HG03520 (cell line): ENCODE data around the gene SYNDIG1L.
"Not testable (repeated sequence)": the region's sequence is repeated elsewhere in the genome, so short reads cannot be mapped to it uniquely, and the experiment has no call there.

ENCODE experiments used
- ATAC-seq: cut with Tn5 transposase; IDR thresholded peaks from one replicate; pipeline ENCODE4 v1.9.1; 2021; ENCODE audit warnings: mild to moderate bottlenecking, moderate library complexity; ENCODE audit not compliant: unreplicated experiment

Gene SYNDIG1L

GRCh38 chr14:74403619-74404417 is 22.2 kb downstream of the SYNDIG1L start:
- no peak for ATAC-seq

- no peak for ATAC-seq
These were observed 23.4 kb downstream of the SYNDIG1L start for GRCh38 chr14:74402401-74403251.

GRCh38 chr14:74401504-74402241 is 24.3 kb downstream of the SYNDIG1L start:
- ATAC-seq = peak; percentile 79

- ATAC-seq = no peak
These were observed 25.0 kb downstream of the SYNDIG1L start for GRCh38 chr14:74400919-74401503.

- no peak for ATAC-seq
These were observed 25.9 kb downstream of the SYNDIG1L start for GRCh38 chr14:74400031-74400685.

GRCh38 chr14:74395094-74395493 is 30.9 kb downstream of the SYNDIG1L start:
- no peak for ATAC-seq

- ATAC-seq = no peak
These were observed 31.5 kb downstream of the SYNDIG1L start for GRCh38 chr14:74394549-74394948.

- no peak for ATAC-seq
These were observed 33.1 kb downstream of the SYNDIG1L start for GRCh38 chr14:74392616-74393570.

- ATAC-seq = no peak
These were observed 34.5 kb downstream of the SYNDIG1L start for GRCh38 chr14:74391479-74391878.

- not testable (repeated sequence) for ATAC-seq
These were observed 35.5 kb downstream of the SYNDIG1L start for GRCh38 chr14:74390505-74390904.

- ATAC-seq = no peak
These were observed 36.0 kb downstream of the SYNDIG1L start for GRCh38 chr14:74389980-74390379.

GRCh38 chr14:74382231-74382630 is 43.8 kb downstream of the SYNDIG1L start:
- no peak for ATAC-seq

- not testable (repeated sequence) for ATAC-seq
These were observed 44.4 kb downstream of the SYNDIG1L start for GRCh38 chr14:74381571-74381970.

- no peak for ATAC-seq
These were observed 45.2 kb downstream of the SYNDIG1L start for GRCh38 chr14:74380845-74381244.

- ATAC-seq = no peak
These were observed 45.8 kb downstream of the SYNDIG1L start for GRCh38 chr14:74380172-74380571.

- ATAC-seq = no peak
These were observed 47.9 kb downstream of the SYNDIG1L start for GRCh38 chr14:74377976-74378690.

GRCh38 chr14:74368441-74368840 is 57.6 kb downstream of the SYNDIG1L start:
- no peak for ATAC-seq

- ATAC-seq = no peak
These were observed 58.0 kb downstream of the SYNDIG1L start for GRCh38 chr14:74368026-74368425.
